GM21786 (cell line): ENCODE data around the gene SMCR8.
"Not testable (repeated sequence)": the region's sequence is repeated elsewhere in the genome, so short reads cannot be mapped to it uniquely, and the experiment has no call there.

ENCODE experiments used
- ATAC-seq: cut with Tn5 transposase; IDR thresholded peaks from one replicate; pipeline ENCODE4 v1.9.1; 2021; ENCODE audit not compliant: unreplicated experiment

Gene SMCR8

DNA sequence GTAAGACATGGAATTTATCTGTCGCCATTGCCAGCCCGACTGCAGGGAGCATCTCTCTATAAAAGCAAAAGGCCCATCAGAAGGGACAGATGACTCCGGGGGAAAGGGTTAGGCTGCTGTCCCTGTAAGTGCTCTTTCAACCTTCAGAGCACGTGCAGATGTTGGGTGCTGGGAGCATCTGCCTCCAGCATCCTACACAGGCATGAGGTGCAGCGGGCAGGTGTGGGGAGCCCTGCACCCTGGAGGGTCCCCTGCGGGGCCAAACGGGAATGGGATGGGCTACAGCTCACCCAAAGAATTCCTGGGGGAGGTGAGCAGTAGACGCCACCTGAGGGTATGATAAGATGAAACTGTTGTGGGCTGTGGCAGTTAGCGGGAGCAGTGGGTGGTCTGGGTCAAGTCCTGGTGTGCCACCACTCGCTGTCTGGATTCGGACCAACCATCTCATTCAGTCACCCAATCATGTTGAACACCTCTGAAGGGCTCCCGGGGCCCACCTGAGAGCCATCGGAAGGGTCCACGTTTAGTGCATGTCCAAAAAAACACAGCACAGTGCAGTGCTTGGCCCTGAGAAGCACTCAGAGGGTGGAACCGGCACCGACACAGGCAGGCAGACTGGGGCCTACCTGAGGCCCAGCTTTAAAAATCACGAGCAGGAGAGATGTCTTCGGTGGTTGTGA is 3.8 kb downstream of the SMCR8 start:
- no peak for ATAC-seq

DNA sequence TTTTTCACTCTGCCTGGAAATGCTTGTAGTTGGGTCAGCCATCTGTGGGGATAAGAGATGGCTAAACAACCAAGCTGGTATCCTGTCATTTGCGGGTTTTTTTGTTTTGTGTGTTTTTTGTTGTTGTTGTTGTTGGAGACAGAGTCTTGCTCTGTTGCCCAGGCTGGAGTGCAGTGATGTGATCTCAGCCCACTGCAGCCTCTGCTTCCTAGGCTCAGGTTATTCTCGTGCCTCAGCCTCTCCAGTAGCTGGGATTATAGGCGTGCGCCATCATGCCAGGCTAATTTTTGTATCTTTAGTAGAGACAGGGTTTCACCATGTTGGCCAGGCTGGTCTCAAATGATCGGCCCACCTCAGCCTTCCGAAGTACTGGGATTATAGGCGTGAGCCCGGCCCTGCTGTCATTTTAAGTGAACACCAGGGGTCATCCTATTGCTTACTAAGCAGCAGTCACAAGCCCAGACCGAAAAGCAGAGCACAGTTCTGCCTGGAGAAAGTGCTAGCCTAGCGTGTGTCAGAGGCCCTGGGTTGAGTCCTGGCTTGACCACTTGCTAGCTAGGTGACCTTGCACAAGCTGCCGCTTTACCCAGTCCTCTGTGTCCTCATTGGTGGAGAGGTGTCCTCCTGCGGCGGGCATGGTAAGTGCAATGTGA is 4.6 kb downstream of the SMCR8 start:
- no peak for ATAC-seq

DNA sequence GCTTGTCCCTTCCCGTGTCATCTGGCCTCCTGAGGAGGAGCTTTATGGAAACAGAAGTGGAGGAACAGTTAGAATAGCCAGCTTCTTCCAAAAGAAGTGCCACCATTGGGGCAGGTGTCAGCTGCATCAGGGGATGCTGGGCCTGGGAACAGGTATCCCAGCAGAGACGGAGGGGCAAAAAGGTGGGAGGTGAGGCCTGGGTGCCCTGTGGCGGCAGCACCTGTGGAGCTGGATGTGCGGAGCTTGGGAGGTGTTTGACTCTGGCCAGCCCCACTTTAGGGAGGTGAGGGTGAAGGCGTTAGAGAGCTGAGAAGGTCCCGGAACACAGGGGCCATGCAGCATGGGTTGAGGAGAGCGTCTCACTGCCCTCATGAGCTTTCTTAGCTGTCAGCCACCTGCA is 5.2 kb downstream of the SMCR8 start:
- ATAC-seq, result no peak

DNA sequence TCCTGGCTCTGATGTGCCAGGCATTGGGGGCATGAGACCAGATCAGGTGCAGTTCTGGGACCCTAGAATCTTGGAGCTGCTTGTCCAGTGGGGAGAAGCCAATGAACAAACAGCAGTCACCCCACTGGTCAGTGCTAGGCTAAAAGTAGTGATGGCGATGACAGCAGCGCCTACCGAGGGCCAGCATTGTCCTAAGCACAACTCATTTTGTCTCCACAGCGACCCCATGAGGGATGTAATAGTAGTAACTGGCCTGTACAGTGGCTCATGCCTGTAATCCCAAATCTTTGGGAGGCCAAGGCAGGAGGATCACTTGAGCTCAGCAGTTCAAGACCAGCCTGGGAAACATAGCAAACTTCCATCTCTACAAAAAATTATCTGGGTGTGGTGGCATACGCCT is 6.2 kb downstream of the SMCR8 start:
- no peak for ATAC-seq

DNA sequence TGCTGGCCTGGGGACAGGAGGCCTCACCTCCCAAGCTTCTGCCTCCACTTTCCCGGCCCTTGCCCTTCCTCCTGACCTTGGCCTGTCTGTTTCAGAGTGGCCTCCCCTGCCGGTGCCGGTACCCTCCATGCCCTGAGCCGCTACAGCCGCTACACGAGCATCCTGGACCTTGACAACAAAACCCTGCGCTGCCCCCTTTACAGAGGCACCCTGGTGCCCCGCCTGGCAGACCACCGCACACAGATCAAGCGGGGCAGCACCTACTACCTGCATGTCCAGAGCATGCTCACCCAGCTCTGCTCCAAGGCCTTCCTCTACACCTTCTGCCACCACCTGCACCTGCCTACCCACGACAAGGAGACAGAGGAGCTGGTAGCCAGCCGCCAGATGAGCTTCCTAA is 7.4 kb downstream of the SMCR8 start:
- ATAC-seq, result no peak

DNA sequence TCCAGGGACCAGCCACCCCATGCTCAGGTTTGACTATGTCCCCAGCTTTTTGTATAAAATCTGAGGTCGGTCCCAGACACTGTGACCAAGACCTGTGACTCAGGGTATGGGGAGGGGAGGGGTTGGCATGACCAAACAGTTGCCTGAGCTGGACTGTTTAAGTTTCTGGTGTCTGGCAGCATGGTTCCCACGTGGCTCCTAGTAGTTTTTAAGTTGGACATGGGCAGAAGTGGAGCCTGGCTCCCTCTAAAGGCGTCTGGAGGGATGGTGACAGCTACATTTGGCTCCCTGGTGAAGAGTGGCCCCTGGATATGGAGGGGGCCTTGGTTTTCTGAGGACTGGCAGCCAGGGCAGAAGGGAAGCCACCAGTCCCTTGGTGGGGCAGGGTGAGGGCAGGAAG is 7.9 kb downstream of the SMCR8 start:
- no peak for ATAC-seq

DNA sequence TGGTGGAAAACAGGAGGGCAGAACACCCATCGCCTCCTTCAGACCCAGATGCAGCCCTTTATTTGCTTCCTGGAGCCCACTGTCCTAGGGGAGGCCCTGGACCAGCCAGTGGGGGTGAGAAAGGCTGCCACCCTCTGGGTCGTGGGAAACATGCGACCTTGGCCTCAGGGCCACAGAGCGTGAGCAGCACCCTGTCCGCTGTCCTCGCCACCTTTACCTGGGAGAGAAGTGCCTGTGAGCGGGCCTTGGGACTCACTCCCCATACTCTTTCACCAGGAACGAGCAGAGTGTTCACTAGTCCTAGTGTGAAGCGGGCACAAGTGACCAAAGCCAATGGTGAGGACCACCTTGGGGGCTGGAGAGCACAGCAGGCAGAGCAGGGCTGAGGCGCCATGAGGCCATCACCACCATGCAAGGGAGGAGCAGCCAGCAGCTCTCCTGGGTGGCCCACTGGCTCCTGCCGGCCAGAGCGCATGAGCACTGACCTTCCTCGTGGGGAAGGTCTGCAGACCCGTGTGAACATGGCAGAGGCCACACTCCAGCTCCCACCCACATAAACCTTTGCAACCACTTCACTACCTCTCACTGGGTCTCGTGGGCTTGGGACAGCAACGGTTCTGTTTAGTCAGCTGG is 8.5 kb downstream of the SMCR8 start:
- no peak for ATAC-seq

DNA sequence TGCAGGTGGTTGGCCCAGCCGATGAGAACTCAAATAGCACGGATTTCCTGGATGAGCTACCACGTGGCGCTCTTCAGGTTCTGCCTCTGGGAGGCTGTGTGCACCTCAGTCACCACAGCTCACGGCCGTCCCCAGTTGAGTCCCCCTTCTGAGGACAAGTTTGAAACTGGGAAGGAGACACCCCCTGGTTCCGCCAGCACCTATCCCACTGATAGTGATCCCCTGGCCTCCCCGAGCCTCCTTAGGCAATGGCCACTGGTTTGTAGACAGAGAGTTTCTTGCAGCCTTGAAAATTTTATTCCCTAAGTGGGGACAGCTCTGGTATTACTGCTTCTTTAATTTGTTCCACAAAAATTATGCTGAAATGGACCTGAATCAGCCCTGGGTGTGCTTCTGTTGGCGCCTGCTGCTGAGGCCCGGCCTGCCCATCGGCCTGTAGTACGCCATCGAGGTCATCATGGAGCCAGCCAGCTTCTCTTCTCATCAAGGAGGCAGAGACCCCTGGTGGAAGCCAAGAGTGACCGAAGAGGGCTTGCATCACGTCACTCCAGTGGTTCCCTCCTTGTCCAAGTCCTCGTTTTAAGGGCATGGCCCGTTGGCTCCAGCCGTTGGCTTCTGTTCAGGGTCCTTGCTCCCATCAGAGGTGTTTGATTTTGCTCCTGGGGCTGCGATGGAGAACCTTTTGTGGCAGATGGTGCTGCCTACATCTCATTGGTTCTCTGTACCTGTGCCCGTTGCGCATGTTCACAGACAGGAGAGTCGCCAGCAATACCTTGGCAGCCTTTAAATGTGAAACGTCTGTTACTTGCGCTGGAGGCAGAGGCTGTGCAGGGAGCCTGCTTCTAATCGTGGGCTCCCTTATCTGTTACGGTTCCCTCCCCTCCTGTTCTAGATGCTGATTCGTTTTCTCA is 9.3 kb downstream of the SMCR8 start:
- ATAC-seq, result no peak

DNA sequence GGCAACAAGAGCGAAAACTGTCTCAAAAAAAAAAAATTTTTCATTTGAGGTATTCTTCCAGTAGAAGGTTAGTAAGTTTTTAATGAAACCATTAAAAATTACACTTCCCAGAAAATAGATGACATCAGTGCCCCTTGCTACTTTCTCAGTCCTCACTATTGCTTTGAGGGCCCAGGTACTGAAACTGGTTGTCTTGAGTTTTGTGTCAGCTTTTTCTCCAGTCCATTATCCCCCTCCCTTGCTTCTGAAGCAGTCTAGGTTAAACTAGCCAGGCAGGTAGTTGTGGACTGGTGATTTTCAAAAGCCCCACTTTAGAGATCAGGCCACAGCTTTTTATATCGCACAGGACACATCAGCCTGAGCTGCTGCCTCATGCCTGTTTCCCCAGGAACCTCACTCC is 10.9 kb downstream of the SMCR8 start:
- ATAC-seq, result no peak

DNA sequence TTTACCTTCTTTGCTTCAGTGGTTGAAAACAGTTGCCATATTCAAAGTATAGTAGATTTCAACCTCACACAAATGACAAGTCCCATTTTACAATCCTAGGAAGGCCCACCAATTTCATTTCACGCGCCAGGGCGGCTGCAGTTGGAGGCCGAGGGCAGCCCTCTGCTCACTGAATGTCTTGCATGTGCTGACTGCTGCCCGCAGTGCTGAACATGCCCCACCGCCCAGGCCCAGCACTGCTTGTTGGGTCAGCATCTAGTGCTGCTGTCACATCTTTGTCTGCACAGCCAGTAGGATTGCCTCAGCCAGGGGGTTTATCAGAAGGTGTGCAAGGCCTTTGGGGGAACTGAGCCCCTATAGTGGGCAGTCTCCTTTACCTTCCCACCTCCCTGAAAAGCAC is 11.5 kb downstream of the SMCR8 start:
- ATAC-seq, result no peak

DNA sequence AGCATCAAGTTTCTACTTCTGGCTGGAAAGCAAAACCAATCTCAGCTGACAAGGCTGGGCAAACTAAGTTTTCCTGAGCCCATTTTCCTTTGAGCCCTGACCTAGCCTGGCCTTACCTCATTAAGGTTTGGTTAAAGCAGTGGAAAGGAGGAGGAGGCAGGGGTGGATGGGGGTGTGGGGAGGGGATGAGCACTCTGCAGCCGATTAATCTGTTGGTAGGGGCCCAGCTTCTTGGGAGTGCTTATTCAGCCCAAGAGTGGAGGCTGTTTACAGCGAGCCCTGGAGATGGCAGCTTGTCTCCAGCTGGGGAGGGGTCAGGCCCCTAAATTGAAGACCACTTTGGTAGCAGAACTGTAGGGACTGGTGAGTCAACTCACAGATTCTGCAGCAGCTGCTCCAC is 12.0 kb downstream of the SMCR8 start:
- no peak for ATAC-seq

DNA sequence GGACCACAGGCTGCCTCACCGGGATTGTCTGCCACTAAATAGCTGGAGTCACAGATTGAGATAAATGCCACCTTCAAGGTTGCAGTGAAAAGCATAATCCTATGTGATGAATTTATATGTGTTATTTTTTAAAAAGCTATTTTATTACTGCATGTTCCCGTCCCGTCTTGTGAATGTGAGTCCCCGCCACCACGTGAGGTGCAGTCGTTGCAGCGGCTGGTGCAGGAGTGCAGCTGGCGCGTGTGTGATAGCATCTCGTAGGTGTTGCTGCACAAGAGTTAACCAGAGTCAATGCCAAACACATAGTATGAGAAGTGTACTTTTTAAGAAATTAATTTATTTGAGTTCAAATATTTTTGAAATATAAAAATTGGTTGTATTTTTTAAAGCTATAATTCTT is 12.5 kb downstream of the SMCR8 start:
- no peak for ATAC-seq

DNA sequence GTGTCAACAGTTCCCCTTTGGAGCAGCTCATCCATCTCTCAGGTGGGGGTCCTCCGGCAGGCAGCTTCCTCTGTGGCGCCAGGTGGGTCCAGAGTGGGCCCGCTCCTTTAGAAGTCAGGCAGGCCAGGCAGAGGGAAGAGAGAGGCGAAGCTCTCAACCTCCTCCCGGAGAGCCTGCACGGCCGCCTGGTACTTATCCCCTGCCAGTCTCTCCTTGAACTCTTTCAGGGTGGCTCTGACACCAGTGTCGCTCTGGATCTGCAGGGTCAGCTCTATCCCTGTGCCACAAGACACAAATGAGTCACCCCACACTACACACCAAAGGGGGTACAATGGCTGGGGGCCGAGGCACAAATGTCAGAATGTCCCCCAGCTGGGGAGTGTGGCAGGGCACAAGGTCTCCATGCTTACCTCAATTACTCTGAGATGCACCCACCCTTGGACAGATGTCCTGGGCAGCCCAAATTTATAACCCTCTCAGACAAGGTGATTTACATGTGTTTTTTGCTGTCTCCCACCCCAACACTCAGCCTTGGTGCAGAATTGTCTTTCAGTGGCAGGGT is 13.6 kb downstream of the SMCR8 start:
- ATAC-seq, result no peak

DNA sequence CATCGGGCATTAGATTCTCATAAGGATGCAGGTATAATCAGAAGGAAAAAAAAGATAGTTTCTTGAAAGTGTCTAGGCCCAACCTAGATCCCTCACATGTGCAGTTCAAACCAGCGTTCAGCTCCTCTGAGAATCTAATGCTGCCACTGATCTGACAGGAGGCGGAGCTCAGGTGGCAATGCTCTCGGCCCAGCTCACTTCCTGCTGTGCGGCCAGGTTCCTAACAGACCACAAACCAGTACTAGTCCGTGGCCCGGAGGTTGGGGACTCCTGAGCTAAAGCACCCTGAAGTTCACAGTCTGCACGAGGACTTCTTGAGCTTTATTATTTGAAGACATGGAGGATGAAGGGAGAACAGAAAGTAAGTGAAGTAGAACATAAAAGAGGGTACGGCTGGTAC is 16.8 kb downstream of the SMCR8 start:
- ATAC-seq, result no peak

DNA sequence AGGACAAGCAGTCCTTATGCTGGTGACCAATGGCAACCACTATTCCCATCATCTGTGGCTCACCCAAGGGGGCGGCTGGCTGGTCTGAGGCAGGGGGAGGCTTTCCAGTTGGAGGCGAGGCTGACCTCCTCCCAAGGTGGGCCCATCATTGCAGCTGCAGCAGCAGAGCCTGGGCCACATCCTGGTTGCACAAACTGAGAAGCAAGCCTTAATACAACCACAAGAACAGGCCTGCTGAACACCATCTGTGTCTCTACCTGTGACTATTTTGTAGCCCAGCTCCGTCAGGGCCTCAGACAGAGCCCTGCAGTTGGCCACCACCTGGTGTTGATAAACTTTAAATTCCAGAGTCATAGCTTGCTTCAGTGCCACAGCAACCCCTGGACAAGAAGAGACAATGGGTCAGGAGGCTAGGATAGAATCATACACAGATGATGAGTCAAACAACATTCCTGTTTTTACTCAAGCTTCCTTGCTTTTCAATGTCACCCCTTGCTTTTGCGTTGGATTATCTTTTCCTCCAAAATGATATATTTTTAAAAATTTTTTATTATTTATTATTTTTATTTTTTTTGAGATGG is 17.9 kb downstream of the SMCR8 start:
- ATAC-seq, result no peak

DNA sequence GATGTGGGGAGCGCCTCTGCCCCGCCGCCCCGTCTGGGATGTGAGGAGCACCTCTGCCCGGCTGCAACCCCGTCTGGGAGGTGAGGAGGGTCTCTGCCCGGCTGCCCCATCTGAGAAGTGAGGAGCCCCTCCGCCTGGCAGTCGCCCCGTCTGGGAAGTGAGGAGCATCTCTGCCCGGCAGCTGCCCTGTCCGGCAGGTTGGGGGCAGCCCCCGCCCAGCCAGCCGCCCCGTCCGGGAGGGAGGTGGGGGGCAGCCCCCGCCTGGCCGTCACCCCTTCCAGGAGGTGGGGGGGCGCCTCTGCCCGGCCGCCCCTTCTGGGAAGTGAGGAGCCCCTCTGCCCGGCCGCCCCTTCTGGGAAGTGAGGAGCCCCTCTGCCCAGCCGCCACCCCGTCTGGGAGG is 23.1 kb downstream of the SMCR8 start:
- not testable (repeated sequence) for ATAC-seq

DNA sequence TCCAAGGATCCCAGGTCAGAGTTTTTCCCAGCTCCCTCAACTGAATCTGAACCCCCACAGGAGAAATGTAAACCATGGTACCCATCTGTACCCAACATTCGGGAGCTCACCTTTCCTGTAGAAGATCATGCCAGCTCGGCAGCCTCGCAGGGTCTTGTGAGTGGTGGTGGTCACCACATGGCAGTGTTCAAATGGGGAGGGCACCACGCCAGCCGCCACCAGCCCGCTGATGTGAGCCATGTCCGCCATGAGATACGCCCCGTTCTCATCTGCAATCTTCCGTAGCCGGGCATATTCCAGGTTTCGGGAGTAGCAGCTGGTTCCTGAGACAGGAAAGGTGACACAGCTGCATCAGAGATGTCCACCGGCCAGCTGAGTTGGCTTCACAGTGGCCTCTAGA is 24.8 kb downstream of the SMCR8 start:
- no peak for ATAC-seq

DNA sequence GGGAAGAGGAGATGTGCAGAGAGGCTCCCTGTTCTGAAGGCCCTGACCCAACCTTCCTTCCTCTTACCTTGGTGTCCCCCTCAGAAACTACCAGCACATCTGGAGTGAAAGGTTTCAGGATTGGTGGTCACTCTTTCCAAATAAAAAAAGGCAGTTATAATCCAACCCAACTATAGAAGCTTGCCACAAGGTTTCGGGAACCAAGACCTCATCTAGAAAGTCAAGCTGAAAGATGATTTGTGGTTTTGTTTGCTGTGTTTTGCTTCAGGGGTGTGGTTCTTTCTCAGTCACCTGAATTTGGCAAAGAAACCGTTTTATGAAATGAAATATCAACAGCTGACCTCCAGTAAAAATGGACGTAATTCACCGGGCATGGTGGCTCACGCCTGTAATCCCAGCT is 28.9 kb downstream of the SMCR8 start:
- no peak for ATAC-seq

DNA sequence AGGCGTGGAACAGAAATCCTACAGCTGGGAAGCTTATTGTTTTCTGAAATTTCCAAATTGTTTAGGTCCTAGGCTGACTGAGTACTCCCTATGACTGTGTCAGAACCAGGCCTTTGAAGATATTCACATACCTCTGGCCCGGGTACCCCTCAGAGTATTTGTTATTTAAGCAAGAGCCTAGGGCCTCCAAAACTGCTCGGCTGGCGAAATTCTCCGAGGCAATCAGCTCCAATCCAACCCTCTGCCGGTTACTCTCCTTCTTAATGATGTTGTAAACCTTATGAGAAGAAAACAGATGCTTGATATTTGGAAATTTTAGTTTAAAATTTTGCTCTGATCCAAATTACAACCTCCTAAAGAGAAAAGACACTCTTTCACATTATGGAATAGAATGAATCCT is 38.4 kb downstream of the SMCR8 start:
- no peak for ATAC-seq

DNA sequence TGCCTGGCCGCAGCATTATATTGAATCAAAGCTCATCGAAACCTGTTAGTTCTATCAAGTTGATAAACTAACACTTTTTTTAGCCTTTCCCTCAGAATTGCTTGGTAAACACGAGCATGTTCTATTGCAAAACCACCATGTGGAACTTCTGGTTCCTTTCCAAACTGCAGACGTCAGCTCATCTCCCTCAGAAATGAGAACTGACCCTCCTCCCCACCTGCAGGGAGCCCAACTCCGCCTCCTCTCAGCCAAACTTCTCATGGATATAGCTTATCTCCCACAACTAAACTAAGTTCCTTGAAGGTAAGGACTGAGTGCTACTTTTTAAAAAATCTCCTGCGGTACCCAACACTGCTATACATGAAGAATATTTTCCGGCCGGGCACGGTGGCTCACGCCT is 41.5 kb downstream of the SMCR8 start:
- no peak for ATAC-seq

DNA sequence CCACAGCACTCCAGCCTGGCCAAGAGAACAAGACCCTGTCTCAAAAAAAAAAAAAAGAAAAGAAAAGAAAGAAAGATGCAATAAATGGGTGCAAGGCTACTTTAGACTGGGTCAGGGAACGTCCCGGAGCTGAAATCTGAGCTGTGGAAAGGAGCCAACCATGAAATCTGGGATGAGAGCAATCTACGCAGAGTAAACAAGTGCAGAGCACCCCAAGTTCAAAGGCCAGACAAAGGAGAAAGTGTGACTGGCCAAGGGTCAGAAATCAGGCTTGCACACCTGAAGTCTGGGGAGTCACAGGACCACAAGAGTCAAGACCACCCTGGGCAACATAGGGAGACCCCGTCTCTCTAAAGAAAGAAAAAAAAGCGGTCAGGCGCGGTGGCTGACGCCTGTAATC is 45.4 kb downstream of the SMCR8 start:
- ATAC-seq, result no peak
